Activated naive CD4-positive, alpha-beta T cell treated with anti-CD3 and anti-CD28 coated beads, Interleukin-2, amount 50 U/mL, for 24 hours (primary cell): ENCODE results near the gene NDUFS4.
"Not testable (repeated sequence)": the region's sequence is repeated elsewhere in the genome, so short reads cannot be mapped to it uniquely, and the experiment has no call there.

Experiments used
- H3K27ac Mint-ChIP-seq: one replicate; pipeline ENCODE4 v1.8.0; 2021; ENCODE audit warnings: mild to moderate bottlenecking, mixed read lengths
- H3K27me3 Mint-ChIP-seq: one replicate; pipeline ENCODE4 v1.8.0; 2021; ENCODE audit warnings: mixed read lengths
- H3K36me3 Mint-ChIP-seq: one replicate; pipeline ENCODE4 v1.8.0; 2021; ENCODE audit warnings: mixed read lengths
- H3K4me1 Mint-ChIP-seq: one replicate; pipeline ENCODE4 v1.8.0; 2021; ENCODE audit warnings: mixed read lengths
- H3K4me3 Mint-ChIP-seq: one replicate; pipeline ENCODE4 v1.8.0; 2021; ENCODE audit warnings: mild to moderate bottlenecking, mixed read lengths
- H3K9me3 Mint-ChIP-seq: one replicate; pipeline ENCODE4 v1.8.0; 2021; ENCODE audit warnings: mixed read lengths

NDUFS4 gene

GRCh38 chr5:53671447-53671846 is 111.0 kb downstream of the NDUFS4 start:
- H3K36me3 Mint-ChIP-seq = peaks cover 39% of the 10 kb centered on the region
- no peak overlapping the region for H3K27ac Mint-ChIP-seq
- H3K4me3 Mint-ChIP-seq = no peak overlapping the region
- H3K27me3 Mint-ChIP-seq = no peaks in the 10 kb centered on the region
- no peaks in the 10 kb centered on the region for H3K4me1 Mint-ChIP-seq
- H3K9me3 Mint-ChIP-seq = peaks cover under 1% of the 10 kb centered on the region

- peaks cover 4% of the 10 kb centered on the region for H3K9me3 Mint-ChIP-seq
- no peaks in the 10 kb centered on the region for H3K27me3 Mint-ChIP-seq
- H3K27ac Mint-ChIP-seq = no peak overlapping the region
- no peak overlapping the region for H3K4me3 Mint-ChIP-seq
- H3K36me3 Mint-ChIP-seq = peaks cover 44% of the 10 kb centered on the region
- no peaks in the 10 kb centered on the region for H3K4me1 Mint-ChIP-seq
These were observed 113.7 kb downstream of the NDUFS4 start for GRCh38 chr5:53674121-53674520.

GRCh38 chr5:53677632-53678031 is 117.2 kb downstream of the NDUFS4 start:
- Mint-ChIP-seq H3K9me3 (peaks cover 16% of the 10 kb centered on the region), H3K4me1 (no peaks in the 10 kb centered on the region)

GRCh38 chr5:53678981-53679660 is 118.7 kb downstream of the NDUFS4 start:
- Mint-ChIP-seq H3K36me3 (peaks cover 56% of the 10 kb centered on the region), H3K27me3 (no peaks in the 10 kb centered on the region), H3K4me1 (no peaks in the 10 kb centered on the region), H3K4me3 (no peak overlapping the region), H3K27ac (no peak overlapping the region), H3K9me3 (peaks cover 16% of the 10 kb centered on the region)

More at GRCh38 chr5:53677632-53678031, 117.2 kb downstream of the NDUFS4 start:
- Mint-ChIP-seq H3K4me3 (no peak overlapping the region), H3K27me3 (no peaks in the 10 kb centered on the region), H3K36me3 (peaks cover 51% of the 10 kb centered on the region), H3K27ac (no peak overlapping the region)

GRCh38 chr5:53681079-53681478 is 120.6 kb downstream of the NDUFS4 start:
- Mint-ChIP-seq H3K9me3 (peaks cover 16% of the 10 kb centered on the region), H3K36me3 (peaks cover 58% of the 10 kb centered on the region), H3K27ac (no peak overlapping the region), H3K4me3 (no peak overlapping the region), H3K4me1 (no peaks in the 10 kb centered on the region), H3K27me3 (no peaks in the 10 kb centered on the region)

- H3K36me3 Mint-ChIP-seq = peaks cover 7% of the 10 kb centered on the region
- H3K9me3 Mint-ChIP-seq = peaks cover 15% of the 10 kb centered on the region
- no peaks in the 10 kb centered on the region for H3K4me1 Mint-ChIP-seq
- no peaks in the 10 kb centered on the region for H3K27me3 Mint-ChIP-seq
- no peak overlapping the region for H3K27ac Mint-ChIP-seq
- no peak overlapping the region for H3K4me3 Mint-ChIP-seq
These were observed 130.6 kb downstream of the NDUFS4 start for GRCh38 chr5:53691014-53691413.

- H3K4me1 Mint-ChIP-seq = no peaks in the 10 kb centered on the region
- no peak overlapping the region for H3K27ac Mint-ChIP-seq
- no peak overlapping the region for H3K4me3 Mint-ChIP-seq
- peaks cover 7% of the 10 kb centered on the region for H3K36me3 Mint-ChIP-seq
- peaks cover 33% of the 10 kb centered on the region for H3K9me3 Mint-ChIP-seq
- H3K27me3 Mint-ChIP-seq = no peaks in the 10 kb centered on the region
These were observed 134.1 kb downstream of the NDUFS4 start for GRCh38 chr5:53694520-53695022.

GRCh38 chr5:53710405-53710804 is 150.0 kb downstream of the NDUFS4 start:
- not testable (repeated sequence) for H3K27me3 Mint-ChIP-seq, H3K4me1 Mint-ChIP-seq, H3K4me3 Mint-ChIP-seq, H3K27ac Mint-ChIP-seq, H3K36me3 Mint-ChIP-seq
- H3K9me3 Mint-ChIP-seq = peaks cover 35% of the 10 kb centered on the region

GRCh38 chr5:53712327-53712726 is 151.9 kb downstream of the NDUFS4 start:
- Mint-ChIP-seq H3K9me3 (peaks cover 43% of the 10 kb centered on the region), H3K27me3 (peaks cover 4% of the 10 kb centered on the region)

GRCh38 chr5:53713978-53714666 is 153.7 kb downstream of the NDUFS4 start:
- Mint-ChIP-seq H3K4me3 (no peak overlapping the region), H3K9me3 (peaks cover 39% of the 10 kb centered on the region), H3K27ac (no peak overlapping the region), H3K36me3 (peaks cover 5% of the 10 kb centered on the region), H3K27me3 (peaks cover 2% of the 10 kb centered on the region), H3K4me1 (no peaks in the 10 kb centered on the region)

More at GRCh38 chr5:53712327-53712726, 151.9 kb downstream of the NDUFS4 start:
- Mint-ChIP-seq H3K4me1 (no peaks in the 10 kb centered on the region), H3K36me3 (peaks cover 7% of the 10 kb centered on the region), H3K27ac (no peak overlapping the region), H3K4me3 (no peak overlapping the region)

GRCh38 chr5:53714667-53715010 is 154.2 kb downstream of the NDUFS4 start:
- Mint-ChIP-seq H3K27ac (no peak overlapping the region), H3K27me3 (peaks cover 2% of the 10 kb centered on the region), H3K36me3 (peaks cover 5% of the 10 kb centered on the region), H3K4me1 (no peaks in the 10 kb centered on the region), H3K4me3 (no peak overlapping the region), H3K9me3 (peaks cover 37% of the 10 kb centered on the region)

GRCh38 chr5:53726121-53726520 is 165.7 kb downstream of the NDUFS4 start:
- H3K27ac Mint-ChIP-seq = no peak overlapping the region
- H3K4me3 Mint-ChIP-seq = no peak overlapping the region
- H3K9me3 Mint-ChIP-seq = peaks cover 30% of the 10 kb centered on the region
- H3K27me3 Mint-ChIP-seq = peaks cover 4% of the 10 kb centered on the region
- H3K36me3 Mint-ChIP-seq = peaks cover 2% of the 10 kb centered on the region
- H3K4me1 Mint-ChIP-seq = no peaks in the 10 kb centered on the region

- no peaks in the 10 kb centered on the region for H3K4me1 Mint-ChIP-seq
- no peak overlapping the region for H3K4me3 Mint-ChIP-seq
- no peaks in the 10 kb centered on the region for H3K36me3 Mint-ChIP-seq
- no peak overlapping the region for H3K27ac Mint-ChIP-seq
- H3K9me3 Mint-ChIP-seq = peaks cover 6% of the 10 kb centered on the region
- peaks cover 4% of the 10 kb centered on the region for H3K27me3 Mint-ChIP-seq
These were observed 170.5 kb downstream of the NDUFS4 start for GRCh38 chr5:53730943-53731342.
